HPDE6-E6E7 (cell line): ENCODE data around the gene TCF25.
A peak's percentile ranks its signal among the peaks of the same experiment; 100 is the strongest.
"Not testable (repeated sequence)": the region's sequence is repeated elsewhere in the genome, so short reads cannot be mapped to it uniquely, and the experiment has no call there.

ENCODE experiments used
- DNase-seq: peaks from one replicate; pipeline ENCODE4 v3.0.0; 2011; ENCODE audit warnings: missing footprints; ENCODE audit errors: extremely low spot score

TCF25 gene

DNA sequence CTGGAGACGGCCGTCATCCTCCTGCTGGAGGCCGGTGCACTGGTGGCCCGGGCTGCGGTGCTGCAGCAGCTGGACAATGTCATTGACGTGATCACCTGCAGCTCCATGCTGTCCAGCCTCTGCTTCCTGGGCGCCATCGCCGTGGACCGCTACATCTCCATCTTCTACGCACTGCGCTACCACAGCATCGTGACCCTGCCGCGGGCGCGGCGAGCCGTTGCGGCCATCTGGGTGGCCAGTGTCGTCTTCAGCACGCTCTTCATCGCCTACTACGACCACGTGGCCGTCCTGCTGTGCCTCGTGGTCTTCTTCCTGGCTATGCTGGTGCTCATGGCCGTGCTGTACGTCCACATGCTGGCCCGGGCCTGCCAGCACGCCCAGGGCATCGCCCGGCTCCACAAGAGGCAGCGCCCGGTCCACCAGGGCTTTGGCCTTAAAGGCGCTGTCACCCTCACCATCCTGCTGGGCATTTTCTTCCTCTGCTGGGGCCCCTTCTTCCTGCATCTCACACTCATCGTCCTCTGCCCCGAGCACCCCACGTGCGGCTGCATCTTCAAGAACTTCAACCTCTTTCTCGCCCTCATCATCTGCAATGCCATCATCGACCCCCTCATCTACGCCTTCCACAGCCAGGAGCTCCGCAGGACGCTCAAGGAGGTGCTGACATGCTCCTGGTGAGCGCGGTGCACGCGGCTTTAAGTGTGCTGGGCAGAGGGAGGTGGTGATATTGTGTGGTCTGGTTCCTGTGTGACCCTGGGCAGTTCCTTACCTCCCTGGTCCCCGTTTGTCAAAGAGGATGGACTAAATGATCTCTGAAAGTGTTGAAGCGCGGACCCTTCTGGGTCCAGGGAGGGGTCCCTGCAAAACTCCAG lies 46.4 kb downstream of the TCF25 start:
- DNase-seq, result no peak

DNA sequence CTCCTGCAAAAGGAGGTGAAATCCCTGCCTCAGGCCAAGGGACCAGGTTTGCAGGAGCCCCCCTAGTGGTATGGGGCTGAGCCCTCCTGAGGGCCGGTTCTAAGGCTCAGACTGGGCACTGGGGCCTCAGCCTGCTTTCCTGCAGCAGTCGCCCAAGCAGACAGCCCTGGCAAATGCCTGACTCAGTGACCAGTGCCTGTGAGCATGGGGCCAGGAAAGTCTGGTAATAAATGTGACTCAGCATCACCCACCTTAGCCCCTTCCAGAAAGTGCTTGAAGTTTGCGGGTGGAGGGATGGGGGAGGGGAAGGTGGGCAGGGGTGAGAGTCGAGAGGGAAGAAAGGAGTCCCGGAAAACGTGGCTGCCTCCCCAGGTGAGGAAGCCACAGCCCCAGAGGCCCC lies 47.3 kb downstream of the TCF25 start:
- DNase-seq, result no peak

DNA sequence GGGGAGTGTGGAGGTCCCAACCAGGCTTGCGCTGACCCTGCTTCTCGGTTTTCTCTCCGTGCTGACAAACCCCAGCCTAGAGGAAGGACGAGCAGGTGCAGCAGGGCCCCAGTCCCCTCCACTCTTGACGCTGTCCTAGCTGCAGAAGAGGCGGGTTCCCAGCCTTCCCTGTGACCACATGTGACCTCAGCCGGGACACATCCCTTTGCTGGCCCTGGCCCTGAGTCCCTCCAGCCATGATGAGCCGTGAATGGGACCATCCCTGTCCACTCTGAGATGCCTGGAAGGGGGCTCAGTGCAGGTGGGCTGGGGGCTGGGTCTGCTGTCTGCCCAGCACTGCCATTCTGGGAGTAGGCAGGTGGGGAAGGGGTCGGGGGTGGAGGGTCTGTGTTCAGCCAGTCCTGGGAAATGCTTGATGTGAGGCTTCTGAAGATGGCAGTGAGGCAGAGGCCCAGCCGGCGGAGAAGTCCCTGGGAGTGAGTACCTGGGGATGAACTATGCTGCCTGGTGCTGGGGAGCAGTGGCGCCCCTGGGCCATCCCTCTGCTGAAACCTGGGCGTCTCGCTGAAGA lies 47.8 kb downstream of the TCF25 start:
- no peak for DNase-seq

DNA sequence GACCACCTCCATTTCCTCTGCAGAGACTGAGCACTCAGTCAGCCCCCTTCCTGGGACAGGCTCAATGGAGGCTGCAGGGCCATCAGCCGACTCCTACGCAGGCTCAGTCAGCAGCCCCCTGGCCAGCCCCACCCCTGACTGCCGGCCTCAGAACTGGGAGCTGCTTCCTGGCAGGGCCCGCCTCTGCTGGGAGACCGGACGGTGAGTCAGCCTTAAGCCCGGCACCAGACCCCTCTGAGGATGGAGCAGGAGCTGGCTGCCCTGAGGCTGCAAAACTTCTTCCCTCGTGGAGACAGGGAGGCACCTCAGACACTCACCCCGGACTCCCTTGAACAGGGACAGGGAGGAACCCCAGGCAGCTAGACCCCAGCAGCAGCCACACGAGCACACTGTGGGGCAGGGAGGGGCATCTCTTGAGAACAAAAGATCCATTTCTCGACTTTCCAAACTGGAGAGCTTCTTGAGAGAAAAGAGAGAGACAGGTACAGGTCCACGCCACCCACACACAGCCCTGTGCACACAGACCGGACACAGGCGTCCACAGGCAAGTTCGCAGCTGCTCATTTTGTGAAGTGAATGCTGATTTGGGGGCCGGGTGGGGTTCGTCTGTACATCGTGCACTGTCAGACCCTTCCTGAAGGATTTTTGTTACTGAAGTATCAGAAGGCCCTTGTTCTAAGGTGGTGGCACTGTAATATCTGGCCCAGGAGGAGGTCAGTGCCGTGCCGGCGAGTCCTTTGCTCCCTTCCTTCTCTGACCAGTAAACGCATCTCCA lies 48.5 kb downstream of the TCF25 start:
- peak; percentile 95 for DNase-seq

DNA sequence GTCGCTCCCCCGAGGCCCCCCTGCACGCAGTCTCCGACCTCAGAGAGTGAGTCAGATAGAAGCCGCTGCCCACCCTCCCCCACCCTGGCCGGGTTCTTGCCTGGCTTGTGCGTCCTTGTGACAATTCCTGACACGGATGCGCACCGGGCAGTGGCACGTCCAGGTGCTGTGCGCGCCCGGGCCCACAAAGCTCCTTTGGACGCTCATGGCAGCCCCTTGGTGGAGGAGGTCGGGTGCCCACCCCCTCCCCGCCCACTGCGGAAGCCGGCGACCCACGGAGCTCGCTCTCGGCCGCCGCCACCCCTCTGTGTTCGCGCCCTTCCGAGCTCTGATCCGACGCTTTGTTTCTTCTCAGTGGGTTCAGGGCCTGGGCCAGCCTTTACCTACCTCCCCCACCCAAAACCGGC lies 49.1 kb downstream of the TCF25 start:
- DNase-seq, result peak; percentile 83

DNA sequence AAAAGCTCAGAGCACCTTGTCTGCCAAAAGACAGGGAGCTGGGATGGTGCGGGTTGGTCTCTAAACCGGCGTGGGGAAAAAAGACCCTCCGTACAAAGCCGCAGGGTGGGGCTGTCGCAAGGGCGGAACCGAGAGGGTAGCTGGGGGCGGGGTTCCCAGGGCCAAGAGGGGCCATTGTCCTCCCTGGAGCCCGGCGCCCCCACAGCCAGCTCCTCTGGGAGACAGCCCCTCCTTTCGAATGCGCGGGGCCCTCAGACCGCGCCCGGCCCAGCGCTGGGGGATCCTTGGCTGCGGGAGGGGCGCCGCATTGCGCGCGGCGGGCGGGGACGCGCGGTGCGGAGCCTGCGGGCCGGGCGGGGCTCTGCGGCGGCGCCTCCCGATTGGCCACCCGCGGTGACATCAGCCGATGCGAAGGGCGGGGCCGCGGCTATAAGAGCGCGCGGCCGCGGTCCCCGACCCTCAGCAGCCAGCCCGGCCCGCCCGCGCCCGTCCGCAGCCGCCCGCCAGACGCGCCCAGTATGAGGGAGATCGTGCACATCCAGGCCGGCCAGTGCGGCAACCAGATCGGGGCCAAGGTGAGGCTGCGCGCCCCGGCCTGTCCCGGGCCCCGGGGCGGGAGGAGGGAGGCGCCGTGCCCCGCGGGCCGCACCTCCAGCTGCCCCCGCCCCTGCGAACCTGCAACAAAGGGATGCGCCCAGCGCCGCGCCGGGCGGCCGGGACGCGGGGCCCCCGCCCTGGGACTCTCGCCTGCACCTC lies 49.7 kb downstream of the TCF25 start, which contains the start of gene TUBB3:
Gene TUBB3 (plus strand): TSS at position 459 of the 756 bp plus-strand sequence. CDS start 60 bp downstream, at position 519.
- peak; percentile 93 for DNase-seq

DNA sequence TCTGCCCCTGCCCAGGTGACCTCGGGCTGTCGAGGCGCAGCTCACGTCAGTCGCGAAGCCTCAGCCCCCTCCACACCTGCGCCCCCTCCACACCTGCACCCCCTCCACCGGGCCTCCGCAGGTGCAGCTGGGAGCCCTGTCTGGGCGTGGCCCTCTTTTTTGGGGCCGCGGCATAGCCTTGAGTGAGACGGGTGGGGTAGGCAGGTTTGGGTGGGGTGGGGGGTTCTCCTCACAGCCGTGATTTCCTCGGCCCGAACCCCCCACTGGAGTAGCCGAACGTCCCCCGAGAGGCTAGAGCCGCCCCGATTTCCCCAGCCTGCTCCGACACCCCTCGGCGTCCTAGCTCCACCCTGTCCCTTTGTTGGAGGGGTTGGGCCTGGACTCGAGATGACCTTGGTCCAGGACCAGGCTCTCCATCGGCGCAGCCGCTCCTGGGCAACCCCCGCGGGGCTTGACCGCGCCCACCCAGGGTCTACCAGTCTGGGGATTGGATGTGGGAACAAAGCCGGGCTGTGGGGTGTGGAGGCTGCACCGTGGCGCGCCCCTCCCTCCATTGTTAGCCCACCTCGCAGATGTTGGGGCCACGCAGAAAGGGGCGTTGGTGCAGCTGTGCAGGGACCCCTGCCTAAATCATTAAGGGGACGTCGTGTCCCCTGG lies 50.4 kb downstream of the TCF25 start:
- no peak for DNase-seq

DNA sequence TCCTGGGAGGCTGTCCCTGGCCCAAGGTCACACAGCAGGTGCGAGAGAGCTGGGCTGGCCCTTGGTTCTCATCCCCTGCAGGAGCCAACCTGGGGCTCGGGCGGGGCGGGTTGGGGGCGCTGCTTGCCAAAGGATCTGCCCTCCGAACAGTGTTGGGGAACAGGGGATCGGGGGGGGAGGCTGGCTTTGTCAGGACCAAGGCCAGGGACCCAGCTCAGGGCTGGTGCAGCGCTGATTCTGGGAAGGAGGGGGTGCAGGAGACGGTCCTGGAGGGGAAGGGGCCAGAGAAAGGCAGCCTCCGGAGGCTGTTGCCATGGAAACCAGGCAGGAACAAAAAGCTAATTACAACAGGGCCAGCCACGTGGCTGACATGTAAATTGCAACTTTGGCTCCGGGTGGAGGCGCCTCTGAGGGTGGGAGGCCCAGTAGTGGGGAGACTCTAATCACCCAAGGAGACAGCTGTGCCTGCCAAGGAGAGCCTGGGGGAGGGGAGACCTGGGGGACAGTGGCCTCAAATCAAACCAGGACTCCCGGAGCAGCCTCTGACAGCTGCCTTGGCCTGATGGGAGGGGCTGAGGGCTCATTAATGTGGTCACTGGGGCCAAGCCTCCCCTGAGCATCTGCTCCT lies 51.0 kb downstream of the TCF25 start:
- DNase-seq, result no peak

DNA sequence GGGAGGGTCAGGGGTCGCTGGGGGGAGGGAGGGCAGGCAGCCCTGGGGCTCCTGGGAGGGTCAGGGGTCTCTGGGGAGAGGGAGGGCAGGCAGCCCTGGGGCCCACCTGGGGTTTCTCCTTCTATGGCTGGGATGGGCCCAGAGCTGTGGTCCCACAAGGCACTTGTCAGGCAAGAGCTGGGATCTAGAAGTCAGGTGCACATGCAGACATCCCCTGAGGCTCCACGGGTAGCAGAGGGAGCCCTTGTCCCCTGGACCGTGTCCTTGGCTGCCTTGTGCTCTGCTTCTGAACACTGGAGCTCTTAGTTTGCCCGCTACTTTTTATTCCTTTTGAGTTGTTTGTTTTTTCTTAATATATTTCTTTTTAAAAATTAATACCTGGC lies 51.5 kb downstream of the TCF25 start:
- DNase-seq, result no peak

DNA sequence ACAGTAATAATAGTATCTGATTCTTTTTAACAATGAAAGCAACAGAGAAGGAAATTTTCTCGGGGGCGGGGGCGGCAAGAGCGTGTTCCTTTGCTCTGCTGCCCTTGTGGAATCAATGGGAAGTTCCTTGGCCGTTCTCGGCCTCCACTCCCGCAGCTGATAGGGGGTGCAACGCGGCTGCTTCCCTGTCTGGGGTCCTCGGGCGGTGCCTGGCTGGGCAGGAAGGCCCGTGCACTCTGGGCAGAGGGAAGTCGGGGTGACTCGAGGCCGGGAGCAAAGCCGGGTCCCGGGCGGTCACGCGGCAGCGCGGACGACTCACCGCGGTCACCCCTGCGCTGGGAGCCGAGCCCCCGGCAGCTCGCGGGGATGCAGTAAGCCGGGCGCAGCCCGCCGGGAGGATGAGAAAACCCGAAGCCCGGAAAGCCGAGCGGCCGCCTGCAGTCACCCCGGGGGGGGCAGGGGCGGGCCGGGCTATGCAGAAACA lies 52.2 kb downstream of the TCF25 start:
- no peak for DNase-seq

DNA sequence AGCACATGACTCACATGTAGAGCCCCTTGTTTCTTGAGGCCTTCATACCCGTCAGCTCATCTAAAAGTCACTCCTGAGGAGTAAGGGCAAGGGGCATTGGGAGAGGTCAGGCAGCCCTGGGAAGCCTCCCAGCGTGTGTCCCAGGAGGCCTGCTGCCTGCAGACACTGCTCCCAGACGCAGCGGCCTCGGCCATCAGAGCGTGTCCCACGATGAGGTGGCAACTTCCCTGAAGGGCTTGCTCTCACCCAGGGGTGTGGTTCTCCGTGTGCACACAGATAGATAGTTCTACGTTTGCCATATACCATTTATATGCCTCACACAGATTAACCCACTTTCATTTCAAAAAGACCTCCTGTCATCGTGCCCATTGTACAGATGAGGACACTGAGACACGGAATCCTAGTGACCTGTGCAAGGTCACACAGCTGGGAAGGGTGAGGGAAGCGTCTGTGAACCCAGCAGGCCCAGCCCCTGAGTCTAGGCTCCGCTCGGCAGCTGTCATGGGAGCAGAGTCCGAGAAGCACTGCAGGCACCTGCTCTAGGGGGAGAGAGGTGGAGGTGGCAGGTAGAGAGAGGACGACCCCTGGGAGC lies 58.0 kb downstream of the TCF25 start:
- no peak for DNase-seq

DNA sequence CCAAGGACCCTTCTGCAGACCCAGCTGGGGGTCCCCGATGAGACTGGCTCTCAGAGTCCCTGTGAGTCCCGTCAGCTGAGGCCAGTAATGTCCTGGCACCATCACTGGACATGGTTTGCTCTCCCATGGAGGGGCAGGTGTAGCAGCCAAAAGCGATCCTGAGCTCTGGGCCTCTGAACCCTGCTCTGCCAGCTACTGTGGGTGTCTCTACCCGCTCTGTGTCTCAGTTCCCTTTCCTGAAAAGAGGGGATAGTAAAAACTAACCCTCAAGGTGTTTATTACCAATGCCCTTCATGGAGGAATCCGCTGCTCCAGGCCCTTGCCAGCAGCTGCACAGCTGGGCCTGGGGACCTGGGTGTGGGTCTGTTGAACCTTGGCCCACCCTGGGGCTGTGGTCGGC lies 58.6 kb downstream of the TCF25 start:
- DNase-seq, result no peak

DNA sequence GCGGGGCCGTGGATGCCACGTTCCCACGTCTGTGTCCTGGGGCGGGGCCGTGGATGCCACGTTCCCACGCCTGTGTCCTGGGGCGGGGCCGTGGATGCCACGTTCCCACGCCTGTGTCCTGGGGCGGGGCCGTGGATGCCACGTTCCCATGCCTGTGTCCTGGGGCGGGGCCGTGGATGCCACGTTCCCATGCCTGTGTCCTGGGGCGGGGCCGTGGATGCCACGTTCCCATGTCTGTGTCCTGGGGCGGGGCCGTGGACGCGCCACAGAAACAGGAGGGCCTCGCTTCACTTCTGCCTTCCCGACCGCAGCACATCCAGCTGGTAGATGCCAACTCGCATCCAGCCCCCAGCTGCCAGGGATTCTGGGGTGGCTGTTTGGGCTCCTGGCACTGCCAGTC lies 60.6 kb downstream of the TCF25 start:
- DNase-seq, result not testable (repeated sequence)

DNA sequence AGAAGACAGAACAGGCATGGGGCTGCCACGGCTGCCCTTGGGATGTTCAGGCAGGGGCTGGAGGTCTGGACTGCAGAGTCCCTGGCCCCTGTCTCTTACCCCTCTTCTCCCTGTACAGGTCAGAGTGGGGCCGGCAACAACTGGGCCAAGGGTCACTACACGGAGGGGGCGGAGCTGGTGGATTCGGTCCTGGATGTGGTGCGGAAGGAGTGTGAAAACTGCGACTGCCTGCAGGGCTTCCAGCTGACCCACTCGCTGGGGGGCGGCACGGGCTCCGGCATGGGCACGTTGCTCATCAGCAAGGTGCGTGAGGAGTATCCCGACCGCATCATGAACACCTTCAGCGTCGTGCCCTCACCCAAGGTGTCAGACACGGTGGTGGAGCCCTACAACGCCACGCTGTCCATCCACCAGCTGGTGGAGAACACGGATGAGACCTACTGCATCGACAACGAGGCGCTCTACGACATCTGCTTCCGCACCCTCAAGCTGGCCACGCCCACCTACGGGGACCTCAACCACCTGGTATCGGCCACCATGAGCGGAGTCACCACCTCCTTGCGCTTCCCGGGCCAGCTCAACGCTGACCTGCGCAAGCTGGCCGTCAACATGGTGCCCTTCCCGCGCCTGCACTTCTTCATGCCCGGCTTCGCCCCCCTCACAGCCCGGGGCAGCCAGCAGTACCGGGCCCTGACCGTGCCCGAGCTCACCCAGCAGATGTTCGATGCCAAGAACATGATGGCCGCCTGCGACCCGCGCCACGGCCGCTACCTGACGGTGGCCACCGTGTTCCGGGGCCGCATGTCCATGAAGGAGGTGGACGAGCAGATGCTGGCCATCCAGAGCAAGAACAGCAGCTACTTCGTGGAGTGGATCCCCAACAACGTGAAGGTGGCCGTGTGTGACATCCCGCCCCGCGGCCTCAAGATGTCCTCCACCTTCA lies 61.5 kb downstream of the TCF25 start:
- no peak for DNase-seq

DNA sequence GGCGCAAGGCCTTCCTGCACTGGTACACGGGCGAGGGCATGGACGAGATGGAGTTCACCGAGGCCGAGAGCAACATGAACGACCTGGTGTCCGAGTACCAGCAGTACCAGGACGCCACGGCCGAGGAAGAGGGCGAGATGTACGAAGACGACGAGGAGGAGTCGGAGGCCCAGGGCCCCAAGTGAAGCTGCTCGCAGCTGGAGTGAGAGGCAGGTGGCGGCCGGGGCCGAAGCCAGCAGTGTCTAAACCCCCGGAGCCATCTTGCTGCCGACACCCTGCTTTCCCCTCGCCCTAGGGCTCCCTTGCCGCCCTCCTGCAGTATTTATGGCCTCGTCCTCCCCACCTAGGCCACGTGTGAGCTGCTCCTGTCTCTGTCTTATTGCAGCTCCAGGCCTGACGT lies 62.2 kb downstream of the TCF25 start:
- not testable (repeated sequence) for DNase-seq

DNA sequence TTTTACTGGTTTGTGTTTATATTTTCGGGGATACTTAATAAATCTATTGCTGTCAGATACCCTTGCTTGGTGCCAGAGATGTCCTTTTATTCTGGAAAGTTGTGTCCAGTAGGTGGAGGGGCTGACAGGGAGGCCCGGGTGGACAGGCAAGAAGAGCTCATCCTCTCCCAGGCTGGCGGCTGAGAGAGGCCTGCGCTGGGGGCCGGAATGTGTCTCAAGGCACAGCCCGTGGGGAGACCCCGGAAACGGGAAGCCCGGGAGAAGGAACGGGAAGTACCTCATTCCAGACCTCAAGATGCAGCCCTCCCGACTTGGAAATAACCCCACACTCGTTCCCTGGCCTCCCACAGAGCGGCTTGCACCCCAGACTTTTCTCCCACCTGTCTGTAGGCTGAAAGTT lies 62.6 kb downstream of the TCF25 start:
- DNase-seq, result no peak

DNA sequence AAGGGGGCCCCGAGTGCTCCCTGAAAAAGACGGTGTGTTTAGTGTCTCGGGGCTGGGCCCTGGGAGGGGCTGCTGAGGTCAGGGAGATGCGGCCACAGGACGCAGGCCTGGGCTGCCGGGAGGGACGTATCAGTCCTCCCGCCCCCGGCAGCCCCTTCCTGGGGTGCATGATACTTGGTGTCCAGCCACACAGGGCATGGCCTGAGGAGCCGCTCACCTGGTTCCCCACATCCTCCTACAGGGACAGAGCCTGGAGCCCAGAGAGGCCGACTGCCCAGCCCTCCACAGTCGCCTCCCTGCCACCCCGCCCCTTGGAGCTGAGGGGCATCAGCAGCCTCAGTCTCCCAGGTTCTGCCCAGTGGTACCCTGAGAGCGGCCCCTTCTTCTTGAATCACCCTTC lies 63.1 kb downstream of the TCF25 start:
- DNase-seq, result no peak

DNA sequence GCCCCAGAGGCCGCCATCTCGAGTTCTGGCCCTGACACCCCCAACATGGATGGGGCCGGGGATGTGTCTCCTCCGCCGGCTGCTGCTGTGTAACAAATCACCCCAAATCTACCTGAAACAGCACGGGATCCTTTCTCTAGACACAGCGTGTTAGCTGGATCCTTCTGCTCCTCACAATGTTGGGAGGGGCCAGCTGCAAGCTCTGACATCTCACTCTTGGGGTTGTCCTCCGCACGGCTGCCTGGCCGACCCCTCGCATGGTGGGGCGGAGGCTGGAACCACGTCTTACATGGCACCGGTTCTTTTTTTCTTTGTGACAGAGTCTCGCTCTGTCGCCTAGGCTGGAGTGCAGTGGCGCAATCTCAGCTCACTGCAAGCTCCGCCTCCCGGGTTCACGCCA lies 63.6 kb downstream of the TCF25 start:
- DNase-seq, result no peak
